ENCODE measurements around the gene HOGA1.

Gene HOGA1

GRCh38 chr10:97582169-97582568 is 2.0 kb upstream of the HOGA1 start:
- TF ChIP-seq ZNF274 (IDR thresholded peaks at IDR 0.05; ENCODE audit: low read depth, low read length), result no peak
- no peak overlapping the region for H3K4me3 ChIP-seq (ENCODE audit: low read length)

GRCh38 chr10:97583476-97583875 is 713 bp upstream of the HOGA1 start:
- H3K4me3 ChIP-seq (ENCODE audit: low read length), result no peak overlapping the region
- TF ChIP-seq ZNF274 (IDR thresholded peaks at IDR 0.05; ENCODE audit: low read depth, low read length), result no peak

- no peak for TF ChIP-seq ZNF274 (IDR thresholded peaks at IDR 0.05; ENCODE audit: low read depth, low read length)
- no peak overlapping the region for H3K4me3 ChIP-seq (ENCODE audit: low read length)
Observed at GRCh38 chr10:97584798-97585438, 729 bp downstream of the HOGA1 start.

GRCh38 chr10:97585439-97585811 is 1.2 kb downstream of the HOGA1 start:
- TF ChIP-seq ZNF274 (IDR thresholded peaks at IDR 0.05; ENCODE audit: low read depth, low read length), result no peak
- no peak overlapping the region for H3K4me3 ChIP-seq (ENCODE audit: low read length)

- TF ChIP-seq ZNF274 (IDR thresholded peaks at IDR 0.05; ENCODE audit: low read depth, low read length), result no peak
- no peak overlapping the region for H3K4me3 ChIP-seq (ENCODE audit: low read length)
Observed at GRCh38 chr10:97587183-97587582, 3.0 kb downstream of the HOGA1 start.

- TF ChIP-seq ZNF274 (IDR thresholded peaks at IDR 0.05; ENCODE audit: low read depth, low read length), result no peak
- H3K4me3 ChIP-seq (ENCODE audit: low read length), result no peak within 1 kb of the TSS
Observed at GRCh38 chr10:97589479-97589878, 5.3 kb downstream of the HOGA1 start, which contains the start of gene C10orf62. C10orf62 (plus strand) TSS chr10:97589721; CDS start chr10:97589898, 177 bp downstream.

- H3K4me3 ChIP-seq (ENCODE audit: low read length), result no peak overlapping the region
- no peak for TF ChIP-seq ZNF274 (IDR thresholded peaks at IDR 0.05; ENCODE audit: low read depth, low read length)
Observed at GRCh38 chr10:97590082-97590747, 6.0 kb downstream of the HOGA1 start.

GRCh38 chr10:97590748-97591495 is 6.7 kb downstream of the HOGA1 start:
- TF ChIP-seq ZNF274 (IDR thresholded peaks at IDR 0.05; ENCODE audit: low read depth, low read length), result no peak
- H3K4me3 ChIP-seq (ENCODE audit: low read length), result no peak overlapping the region

GRCh38 chr10:97593421-97593820 is 9.2 kb downstream of the HOGA1 start:
- TF ChIP-seq ZNF274 (IDR thresholded peaks at IDR 0.05; ENCODE audit: low read depth, low read length), result no peak
- no peak overlapping the region for H3K4me3 ChIP-seq (ENCODE audit: low read length)

- no peak overlapping the region for H3K4me3 ChIP-seq (ENCODE audit: low read length)
- no peak for TF ChIP-seq ZNF274 (IDR thresholded peaks at IDR 0.05; ENCODE audit: low read depth, low read length)
Observed at GRCh38 chr10:97596101-97597082, 12.2 kb downstream of the HOGA1 start.

GRCh38 chr10:97597778-97598177 is 13.6 kb downstream of the HOGA1 start:
- H3K4me3 ChIP-seq (ENCODE audit: low read length), result no peak overlapping the region
- TF ChIP-seq ZNF274 (IDR thresholded peaks at IDR 0.05; ENCODE audit: low read depth, low read length), result no peak

- no peak overlapping the region for H3K4me3 ChIP-seq (ENCODE audit: low read length)
- no peak for TF ChIP-seq ZNF274 (IDR thresholded peaks at IDR 0.05; ENCODE audit: low read depth, low read length)
Observed at GRCh38 chr10:97598407-97599271, 14.4 kb downstream of the HOGA1 start.

GRCh38 chr10:97599272-97599619 is 15.1 kb downstream of the HOGA1 start:
- TF ChIP-seq ZNF274 (IDR thresholded peaks at IDR 0.05; ENCODE audit: low read depth, low read length), result no peak
- no peak overlapping the region for H3K4me3 ChIP-seq (ENCODE audit: low read length)

Data from GM08714 (cell line).